ENCODE results near the gene SUSD3. TPM values are rescaled to one million over a fixed set of nuclear protein-coding genes. Genes with fewer than 3 reads are reported as not detected.

The SUSD3 gene
- total and polyA plus RNA-seq, 2 donors (not counting 3 experiments of a cell fraction or from before 2014, with no cell fraction given) = not detected

- DNase-seq (ENCODE audit: low read depth, low spot score) (no peak), FAIRE-seq (no peak)
- H3K4me1 ChIP-seq (ENCODE audit: control insufficient read depth, extremely low read depth, insufficient read depth, low read length) = peaks cover 44% of the 10 kb centered on the region
- no peaks in the 10 kb centered on the region for H3K9me3 ChIP-seq (replicated peaks; ENCODE audit: control insufficient read depth, insufficient read depth, low read length)
- dilution Hi-C loops (cut with MboI; ENCODE audit: extremely low pct_ligation_motif_present, low sequenced_read_pairs) (no loop called here), intact Hi-C loops (cut with micrococcal nuclease) (no loop called here)
- POLR2A ChIA-PET = interaction anchor here (0.5 kb wide), 1 partner anchor 137 kb away, joined by 4 read pairs; no protein-coding TSS in a partner anchor
- no peak overlapping the region for H2AFZ ChIP-seq (ENCODE audit: low read depth, low read length)
- no peak for TF ChIP-seq MAX (IDR thresholded peaks at IDR 0.05; ENCODE audit: insufficient read depth, insufficient read length)
- no peak for TF ChIP-seq JUN (IDR thresholded peaks at IDR 0.05; ENCODE audit: borderline replicate concordance, insufficient read depth, insufficient read length, low read depth)
- H3K79me2 ChIP-seq (ENCODE audit: control insufficient read depth, insufficient read depth, low read length) = peaks cover 5% of the 10 kb centered on the region
- no peaks in the 10 kb centered on the region for H4K20me1 ChIP-seq (replicated peaks; ENCODE audit: control insufficient read depth, extremely low read depth, insufficient read depth, low read length)
- peaks cover 0 to 15% of the 10 kb centered on the region in 2 experiments for H3K36me3 ChIP-seq (ENCODE audit: control insufficient read depth in 2 of 2, extremely low read depth in 1 of 2, insufficient read depth in 2 of 2, low read length in 2 of 2)
- CTCF ChIA-PET = interaction anchor here (0.8 to 5.7 kb wide), 4 partner anchors 17 to 123 kb away, joined by 3 to 52 read pairs (median 3); no protein-coding TSS in a partner anchor
- H3K27ac ChIP-seq (ENCODE audit: insufficient read depth, low read depth, low read length) = no peak overlapping the region
- H3K9me1 ChIP-seq (replicated peaks; ENCODE audit: control insufficient read depth, extremely low read depth, insufficient read depth, low read length) = no peaks in the 10 kb centered on the region
- H3K4me3 ChIP-seq (replicated peaks in 1 of 3; ENCODE audit: insufficient read depth in 1 of 3, low read depth in 1 of 3, low read length in 3 of 3) = no peak overlapping the region
- H3K9ac ChIP-seq (replicated peaks; ENCODE audit: extremely low read depth, insufficient read depth, low read length) = no peak overlapping the region
- BruUV-seq (replicated peaks) = no TSS peak
- no peaks in the 10 kb centered on the region for H3K27me3 ChIP-seq (ENCODE audit: control insufficient read depth in 2 of 2, insufficient read depth in 2 of 2, low read length in 2 of 2)
- H3K4me2 ChIP-seq (ENCODE audit: insufficient read depth, low read length) = no peak overlapping the region
These were observed 67.8 kb downstream of the SUSD3 start for GRCh38 chr9:93126151-93126781.

GRCh38 chr9:93126825-93127368 lies 68.4 kb downstream of the SUSD3 start:
- H3K9ac ChIP-seq (replicated peaks; ENCODE audit: extremely low read depth, insufficient read depth, low read length) = no peak overlapping the region
- no peaks in the 10 kb centered on the region for H3K9me3 ChIP-seq (replicated peaks; ENCODE audit: control insufficient read depth, insufficient read depth, low read length)
- H3K4me1 ChIP-seq (ENCODE audit: control insufficient read depth, extremely low read depth, insufficient read depth, low read length) = peaks cover 50% of the 10 kb centered on the region
- peak overlapping the region; percentile 31 for H3K27ac ChIP-seq (ENCODE audit: insufficient read depth, low read depth, low read length)
- peaks cover 0 to 11% of the 10 kb centered on the region in 2 experiments for H3K36me3 ChIP-seq (ENCODE audit: control insufficient read depth in 2 of 2, extremely low read depth in 1 of 2, insufficient read depth in 2 of 2, low read length in 2 of 2)
- H4K20me1 ChIP-seq (replicated peaks; ENCODE audit: control insufficient read depth, extremely low read depth, insufficient read depth, low read length) = no peaks in the 10 kb centered on the region
- H3K4me3 ChIP-seq (replicated peaks in 1 of 3; ENCODE audit: insufficient read depth in 1 of 3, low read depth in 1 of 3, low read length in 3 of 3) = no peak overlapping the region
- dilution Hi-C loops (cut with MboI; ENCODE audit: extremely low pct_ligation_motif_present, low sequenced_read_pairs) (no loop called here), intact Hi-C loops (cut with micrococcal nuclease) (no loop called here)
- POLR2A ChIA-PET = interaction anchor here (0.5 kb wide), 1 partner anchor 137 kb away, joined by 4 read pairs; no protein-coding TSS in a partner anchor
- H3K9me1 ChIP-seq (replicated peaks; ENCODE audit: control insufficient read depth, extremely low read depth, insufficient read depth, low read length) = no peaks in the 10 kb centered on the region
- no TSS peak for BruUV-seq (replicated peaks)
- H2AFZ ChIP-seq (ENCODE audit: low read depth, low read length) = peak overlapping the region; percentile 30
- no peaks in the 10 kb centered on the region for H3K27me3 ChIP-seq (ENCODE audit: control insufficient read depth in 2 of 2, insufficient read depth in 2 of 2, low read length in 2 of 2)
- DNase-seq (ENCODE audit: low read depth, low spot score) (peak; percentile 50), FAIRE-seq (no peak)
- H3K79me2 ChIP-seq (ENCODE audit: control insufficient read depth, insufficient read depth, low read length) = peaks cover 8% of the 10 kb centered on the region
- TF ChIP-seq CTCF (IDR thresholded peaks at IDR 0.05; ENCODE audit: extremely low read depth in 1 of 2, insufficient read depth in 1 of 2, low read depth in 1 of 2, low read length in 2 of 2) = no peak
- no peak for TF ChIP-seq POLR2AphosphoS5 (IDR thresholded peaks at IDR 0.05; ENCODE audit: insufficient read depth, low read depth, low read length)
- no peak for TF ChIP-seq POLR2A (IDR thresholded peaks at IDR 0.05; ENCODE audit: low read depth, low read length)
- TF ChIP-seq EZH2 (IDR thresholded peaks at IDR 0.05; ENCODE audit: borderline replicate concordance, low read depth, low read length, severe bottlenecking) = no peak
- TF ChIP-seq FOS (IDR thresholded peaks at IDR 0.05; ENCODE audit: borderline replicate concordance, insufficient read depth, low read length) = no peak
- no peak for TF ChIP-seq MYC (IDR thresholded peaks at IDR 0.05; ENCODE audit: low read depth, low read length)
- no peak for TF ChIP-seq JUN (IDR thresholded peaks at IDR 0.05; ENCODE audit: borderline replicate concordance, insufficient read depth, insufficient read length, low read depth)
- TF ChIP-seq MAX (IDR thresholded peaks at IDR 0.05; ENCODE audit: insufficient read depth, insufficient read length) = no peak
- CTCF ChIA-PET = interaction anchor here (1.0 to 5.7 kb wide), 2 partner anchors 18 to 120 kb away, joined by 3 to 52 read pairs; no protein-coding TSS in a partner anchor
- H3K4me2 ChIP-seq (ENCODE audit: insufficient read depth, low read length) = no peak overlapping the region

Data from endothelial cell of umbilical vein (primary cell).